ENCODE measurements around the gene ZIC1. TPM values are rescaled to one million over a fixed set of nuclear protein-coding genes. Genes with fewer than 3 reads are reported as not detected.

ZIC1 gene
- total RNA-seq, 2 donors from 2014 or later = not detected

DNA sequence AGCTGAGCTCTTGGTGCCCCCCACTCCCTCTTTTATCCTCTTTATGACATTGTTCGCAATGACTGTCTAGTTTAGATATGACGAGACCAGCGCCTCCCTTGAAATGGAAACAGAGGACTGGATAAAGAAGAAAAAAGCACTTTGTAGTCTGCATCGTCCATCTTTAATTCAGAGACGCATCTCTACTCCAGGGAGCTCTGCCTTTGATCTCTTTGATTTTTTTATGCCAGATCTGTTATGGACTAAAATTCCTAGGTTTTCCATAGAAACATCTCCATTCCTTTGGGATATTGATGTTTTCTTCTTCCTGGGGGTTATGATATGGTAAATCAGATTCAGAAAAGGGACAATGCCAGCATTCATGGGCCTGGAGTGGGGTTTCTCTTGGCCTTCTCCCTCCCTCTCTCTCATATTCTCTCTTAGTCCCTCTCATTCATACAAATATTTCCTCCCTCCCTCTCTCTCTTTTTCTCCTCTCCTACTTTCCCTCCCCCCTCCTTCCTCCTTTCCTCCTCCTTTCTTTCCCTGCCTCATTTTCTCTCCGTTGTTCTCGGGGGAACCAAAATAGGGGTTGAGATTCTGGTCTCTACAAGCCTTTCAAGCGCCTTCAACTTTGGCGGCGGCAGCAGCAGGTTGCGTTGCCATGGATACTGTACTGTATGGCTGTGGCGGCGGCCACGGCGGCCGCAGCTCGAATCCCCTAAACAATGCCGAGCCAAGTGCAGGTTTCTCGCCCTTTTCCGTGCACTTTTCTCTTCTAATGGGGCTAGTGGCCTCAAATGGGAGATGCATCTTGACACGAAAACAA is 48.3 kb upstream of the ZIC1 start:
- Histone ChIP-seq H3K27me3 (ENCODE audit: control insufficient read depth, insufficient read depth, low read length, poor library complexity, severe bottlenecking) (peaks cover 100% of the 10 kb centered on the region), H3K4me3 (ENCODE audit: low read length) (peak overlapping the region; percentile 38), H3K9me3 (ENCODE audit: control insufficient read depth, low read length) (no peaks in the 10 kb centered on the region), H3K9ac (ENCODE audit: extremely low read depth, low read length, poor library complexity, severe bottlenecking) (no peak overlapping the region), H3K4me1 (ENCODE audit: control insufficient read depth, insufficient read depth, low read length) (peaks cover 2% of the 10 kb centered on the region), H3K36me3 (ENCODE audit: control insufficient read depth, insufficient read depth, low read length) (no peaks in the 10 kb centered on the region), H3K27ac (ENCODE audit: low read depth, low read length) (peak overlapping the region; percentile 92)
- Mint-ChIP-seq H3K36me3 (ENCODE audit: low read depth) (no peaks in the 10 kb centered on the region), H3K4me1 (peaks cover 30% of the 10 kb centered on the region), H3K27me3 (ENCODE audit: insufficient read depth) (peaks cover 99% of the 10 kb centered on the region), H3K9me3 (no peaks in the 10 kb centered on the region), H3K4me3 (no peak overlapping the region), H3K27ac (no peak overlapping the region)
- TF ChIP-seq, protein P1, sequence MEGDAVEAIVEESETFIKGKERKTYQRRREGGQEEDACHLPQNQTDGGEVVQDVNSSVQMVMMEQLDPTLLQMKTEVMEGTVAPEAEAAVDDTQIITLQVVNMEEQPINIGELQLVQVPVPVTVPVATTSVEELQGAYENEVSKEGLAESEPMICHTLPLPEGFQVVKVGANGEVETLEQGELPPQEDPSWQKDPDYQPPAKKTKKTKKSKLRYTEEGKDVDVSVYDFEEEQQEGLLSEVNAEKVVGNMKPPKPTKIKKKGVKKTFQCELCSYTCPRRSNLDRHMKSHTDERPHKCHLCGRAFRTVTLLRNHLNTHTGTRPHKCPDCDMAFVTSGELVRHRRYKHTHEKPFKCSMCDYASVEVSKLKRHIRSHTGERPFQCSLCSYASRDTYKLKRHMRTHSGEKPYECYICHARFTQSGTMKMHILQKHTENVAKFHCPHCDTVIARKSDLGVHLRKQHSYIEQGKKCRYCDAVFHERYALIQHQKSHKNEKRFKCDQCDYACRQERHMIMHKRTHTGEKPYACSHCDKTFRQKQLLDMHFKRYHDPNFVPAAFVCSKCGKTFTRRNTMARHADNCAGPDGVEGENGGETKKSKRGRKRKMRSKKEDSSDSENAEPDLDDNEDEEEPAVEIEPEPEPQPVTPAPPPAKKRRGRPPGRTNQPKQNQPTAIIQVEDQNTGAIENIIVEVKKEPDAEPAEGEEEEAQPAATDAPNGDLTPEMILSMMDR (conservative IDR thresholded peaks at IDR 0.05) = no peak
- peak; percentile 78 for DNase-seq
- 15 to 19% methylated on average over 17 to 21 of the region's 21 CpGs for WGBS, 2 experiments (ENCODE audit: insufficient coverage in 1 of 2, insufficient read length in 1 of 2)

DNA sequence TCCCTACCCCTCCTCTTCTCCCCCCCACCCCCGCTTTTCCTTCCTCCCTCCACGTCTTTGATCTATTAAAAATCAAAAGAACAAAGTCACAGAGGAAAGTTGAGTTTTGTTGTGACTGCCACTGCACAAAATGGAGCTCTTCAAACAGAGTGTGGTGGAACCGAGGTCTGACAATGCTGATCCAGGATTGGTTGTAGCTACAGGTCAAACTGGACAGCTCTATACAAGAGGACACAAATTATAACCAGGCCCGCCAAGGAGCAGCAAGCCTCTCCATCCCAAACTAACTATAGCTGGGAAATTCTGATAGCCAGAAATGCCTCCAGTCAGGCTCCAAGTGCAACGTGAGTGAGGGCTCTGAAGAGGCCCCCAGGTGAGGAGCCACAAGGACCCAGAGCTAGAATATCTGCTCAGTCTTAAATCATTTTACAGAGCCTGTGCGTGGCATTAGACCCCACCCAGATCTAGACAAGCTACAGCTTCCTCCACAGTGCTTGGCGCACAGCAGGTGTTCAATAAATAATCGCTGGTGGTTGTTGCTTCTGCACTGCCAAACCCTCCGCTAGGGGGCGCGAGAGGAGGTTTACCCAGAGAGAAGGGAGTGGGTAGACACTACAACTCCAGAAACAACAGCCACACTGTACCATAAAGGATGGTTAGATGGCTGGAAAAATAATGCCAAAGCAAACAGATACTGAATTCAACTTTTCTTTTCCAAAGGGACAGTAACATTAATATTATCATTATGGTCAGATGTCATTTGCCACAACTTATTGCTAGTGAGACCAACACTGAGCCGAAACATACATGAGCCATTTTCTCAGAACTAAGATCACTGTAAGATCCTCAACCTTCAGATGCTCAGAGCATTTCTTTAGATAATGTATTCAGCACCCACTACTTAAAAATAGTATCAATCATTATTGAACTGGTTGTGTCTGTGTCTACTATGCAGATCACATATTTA is 47.4 kb upstream of the ZIC1 start:
- peak overlapping the region; percentile 92 for H3K27ac ChIP-seq (ENCODE audit: low read depth, low read length)
- DNase-seq = peak; percentile 96
- H3K4me1 ChIP-seq (ENCODE audit: control insufficient read depth, insufficient read depth, low read length) = peaks cover 2% of the 10 kb centered on the region
- Mint-ChIP-seq H3K36me3 (ENCODE audit: low read depth) (no peaks in the 10 kb centered on the region), H3K4me3 (no peak overlapping the region), H3K27ac (no peak overlapping the region), H3K27me3 (ENCODE audit: insufficient read depth) (peaks cover 97% of the 10 kb centered on the region), H3K4me1 (peaks cover 22% of the 10 kb centered on the region), H3K9me3 (no peaks in the 10 kb centered on the region)
- H3K9ac ChIP-seq (ENCODE audit: extremely low read depth, low read length, poor library complexity, severe bottlenecking) = no peak overlapping the region
- peaks cover 100% of the 10 kb centered on the region for H3K27me3 ChIP-seq (ENCODE audit: control insufficient read depth, insufficient read depth, low read length, poor library complexity, severe bottlenecking)
- no peaks in the 10 kb centered on the region for H3K9me3 ChIP-seq (ENCODE audit: control insufficient read depth, low read length)
- H3K4me3 ChIP-seq (ENCODE audit: low read length) = peak overlapping the region; percentile 38
- TF ChIP-seq, protein P1 (conservative IDR thresholded peaks at IDR 0.05) = peak; percentile 96
- 11 to 50% methylated on average over 2 to 12 of the region's 12 CpGs for WGBS, 2 experiments (ENCODE audit: insufficient coverage in 1 of 2, insufficient read length in 1 of 2)
- no peaks in the 10 kb centered on the region for H3K36me3 ChIP-seq (ENCODE audit: control insufficient read depth, insufficient read depth, low read length)

DNA sequence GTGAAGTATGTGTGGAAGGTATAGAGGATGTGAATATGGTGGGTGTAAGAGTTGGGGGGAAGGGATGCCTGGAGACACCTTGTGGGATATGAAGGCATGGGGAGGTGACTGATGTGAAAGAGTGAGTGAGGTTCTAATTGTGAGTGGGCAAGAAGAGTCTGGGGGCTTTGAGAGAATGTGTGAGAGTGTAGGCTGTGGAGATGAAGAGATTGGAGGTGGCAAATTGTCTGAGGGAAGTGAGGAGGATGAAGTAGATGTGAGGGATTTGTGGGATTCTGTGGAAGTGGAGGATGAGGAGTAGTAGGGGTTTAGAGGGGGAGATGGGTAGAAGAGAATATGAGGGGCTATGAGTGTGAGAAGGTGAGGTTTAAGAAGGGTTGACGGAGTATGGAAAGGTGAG is 44.4 kb upstream of the ZIC1 start:
- H3K4me3 Mint-ChIP-seq = no peak overlapping the region
- no peaks in the 10 kb centered on the region for H3K36me3 Mint-ChIP-seq (ENCODE audit: low read depth)
- Histone ChIP-seq H3K27me3 (ENCODE audit: control insufficient read depth, insufficient read depth, low read length, poor library complexity, severe bottlenecking) (peaks cover 100% of the 10 kb centered on the region), H3K4me1 (ENCODE audit: control insufficient read depth, insufficient read depth, low read length) (peaks cover 2% of the 10 kb centered on the region), H3K36me3 (ENCODE audit: control insufficient read depth, insufficient read depth, low read length) (no peaks in the 10 kb centered on the region), H3K9me3 (ENCODE audit: control insufficient read depth, low read length) (no peaks in the 10 kb centered on the region), H3K27ac (ENCODE audit: low read depth, low read length) (no peak overlapping the region), H3K4me3 (ENCODE audit: low read length) (no peak overlapping the region), H3K9ac (ENCODE audit: extremely low read depth, low read length, poor library complexity, severe bottlenecking) (no peak overlapping the region)
- no peak for DNase-seq
- TF ChIP-seq, protein P1 (conservative IDR thresholded peaks at IDR 0.05) = no peak
- H3K27me3 Mint-ChIP-seq (ENCODE audit: insufficient read depth) = peaks cover 96% of the 10 kb centered on the region
- no peak overlapping the region for H3K27ac Mint-ChIP-seq
- 80 to 83% methylated on average over 1 of the region's 1 CpG for WGBS, 2 experiments (ENCODE audit: insufficient coverage in 1 of 2, insufficient read length in 1 of 2)
- no peaks in the 10 kb centered on the region for H3K9me3 Mint-ChIP-seq
- H3K4me1 Mint-ChIP-seq = peaks cover 9% of the 10 kb centered on the region

Data from endodermal cell (in vitro differentiated cells).